NCI-H1930 (cell line): Measurements from ENCODE around the gene ST6GALNAC1.

Source experiments
- DNase-seq, 2 experiments: peaks; one replicate each; lab custom pipeline; 2025; lab: John Stamatoyannopoulos, UW

Gene ST6GALNAC1

GRCh38 chr17:76577876-76578275, 65.7 kb downstream of the ST6GALNAC1 start:
- no peak for DNase-seq

- no peak for DNase-seq
Measured at GRCh38 chr17:76576189-76576588, 67.4 kb downstream of the ST6GALNAC1 start.

- no peak for DNase-seq
Measured at GRCh38 chr17:76575570-76575969, 68.0 kb downstream of the ST6GALNAC1 start.
